ENCODE measurements around the gene TTYH2.

GRCh38 chr17:74240618-74241205, 27.3 kb downstream of the TTYH2 start:
- no peak for TF ChIP-seq EZH2phosphoT487 (IDR thresholded peaks at IDR 0.05; ENCODE audit: insufficient read depth, low read depth)
- no peak for TF ChIP-seq EZH2 (IDR thresholded peaks at IDR 0.05; ENCODE audit: insufficient read depth, poor library complexity, severe bottlenecking)
